ENCODE measurements around the gene CSN2.

- no peak for TF ChIP-seq EP300 (IDR thresholded peaks at IDR 0.05; ENCODE audit: borderline replicate concordance)
- no peak for TF ChIP-seq YY1 (IDR thresholded peaks at IDR 0.05; ENCODE audit: low read depth)
- TF ChIP-seq MAX (IDR thresholded peaks at IDR 0.05), result no peak
- no peak for TF ChIP-seq TCF12 (IDR thresholded peaks at IDR 0.05; ENCODE audit: low read depth)
Observed at GRCh38 chr4:70002507-70002906, 37.0 kb upstream of the CSN2 start.

All from Ishikawa (cell line).